GM19099 (cell line): ENCODE results near the gene GPR39.

Source experiments
- POLR2A ChIP-seq: IDR thresholded peaks from 3 replicates; pipeline ENCODE4 v1.6.1; 2011; ENCODE audit warnings: low read depth; ENCODE audit not compliant: insufficient read length; ENCODE audit errors: extremely low read depth

The GPR39 gene

GRCh38 chr2:132588576-132588975 is 172.0 kb downstream of the GPR39 start:
- TF ChIP-seq POLR2A = no peak

GRCh38 chr2:132589111-132589830 is 172.7 kb downstream of the GPR39 start:
- TF ChIP-seq POLR2A = no peak

GRCh38 chr2:132589966-132590365 is 173.4 kb downstream of the GPR39 start:
- TF ChIP-seq POLR2A = no peak

GRCh38 chr2:132593171-132593570 is 176.6 kb downstream of the GPR39 start:
- TF ChIP-seq POLR2A = no peak

- TF ChIP-seq POLR2A = no peak
Measured at GRCh38 chr2:132595186-132595585, 178.6 kb downstream of the GPR39 start.

- TF ChIP-seq POLR2A = no peak
Measured at GRCh38 chr2:132595693-132596092, 179.1 kb downstream of the GPR39 start.

- TF ChIP-seq POLR2A = no peak
Measured at GRCh38 chr2:132597166-132597565, 180.6 kb downstream of the GPR39 start.

- no peak for TF ChIP-seq POLR2A
Measured at GRCh38 chr2:132597831-132598230, 181.2 kb downstream of the GPR39 start.

GRCh38 chr2:132598536-132598935 is 181.9 kb downstream of the GPR39 start:
- no peak for TF ChIP-seq POLR2A

- TF ChIP-seq POLR2A = no peak
Measured at GRCh38 chr2:132599556-132599955, 183.0 kb downstream of the GPR39 start.

GRCh38 chr2:132604561-132604960 is 188.0 kb downstream of the GPR39 start:
- TF ChIP-seq POLR2A = no peak

- no peak for TF ChIP-seq POLR2A
Measured at GRCh38 chr2:132605236-132606180, 188.9 kb downstream of the GPR39 start.

GRCh38 chr2:132606649-132607048 is 190.0 kb downstream of the GPR39 start:
- TF ChIP-seq POLR2A = no peak

- TF ChIP-seq POLR2A = no peak
Measured at GRCh38 chr2:132607426-132608090, 191.0 kb downstream of the GPR39 start.

- no peak for TF ChIP-seq POLR2A
Measured at GRCh38 chr2:132608311-132608710, 191.7 kb downstream of the GPR39 start.
